DND-41 (cell line): ENCODE measurements around the gene TEX26.

ENCODE experiments used
- ATAC-seq: fragments of 200-7000 bp; cut with Tn5 transposase; 3 replicates; pipeline ENCODE4 v1.9.1; 2021; ENCODE audit warnings: low read depth; ENCODE audit not compliant: insufficient read depth
- DNase-seq: peaks from one replicate; pipeline ENCODE4 v3.0.0-alpha.2; 2020
- H2AFZ ChIP-seq: 2 replicates; pipeline ENCODE4 v1.6.0; 2012; ENCODE audit warnings: low read depth, low read length
- H3K27ac ChIP-seq: 2 replicates; pipeline ENCODE4 v1.5.1; 2012; ENCODE audit warnings: low read length, inconsistent platforms
- H3K27me3 ChIP-seq: fragments of 200-600 bp; sonication (generic); 2 replicates; pipeline ENCODE4 v1.6.0; 2012; ENCODE audit warnings: low read length, mild to moderate bottlenecking, inconsistent platforms; ENCODE audit not compliant: insufficient read depth, poor library complexity
- H3K36me3 ChIP-seq: 2 replicates; pipeline ENCODE4 v1.5.1; 2012; ENCODE audit warnings: low read length, inconsistent platforms; ENCODE audit not compliant: insufficient read depth
- H3K4me1 ChIP-seq: 2 replicates; pipeline ENCODE4 v1.5.1; 2012; ENCODE audit warnings: mild to moderate bottlenecking, low read length; ENCODE audit not compliant: insufficient read depth
- H3K4me2 ChIP-seq: 2 replicates; pipeline ENCODE4 v1.6.0; 2012; ENCODE audit warnings: mild to moderate bottlenecking, moderate library complexity, low read length, inconsistent platforms; ENCODE audit not compliant: insufficient read depth
- H3K4me3 ChIP-seq, 2 experiments: fragments of 200-600 bp in 1 of 2; shearing (Covaris generic) in 1 of 2; 2 replicates each; pipeline ENCODE4 v1.5.1; 2012 to 2016; ENCODE audit warnings: inconsistent platforms in 2 of 2, low read length in 2 of 2, mild to moderate bottlenecking in 2 of 2, low read depth in 1 of 2, moderate library complexity in 1 of 2
- H3K79me2 ChIP-seq: 2 replicates; pipeline ENCODE4 v1.6.0; 2012; ENCODE audit warnings: low read length, inconsistent platforms; ENCODE audit not compliant: insufficient read depth
- H3K9ac ChIP-seq: 2 replicates; pipeline ENCODE4 v1.6.0; 2012; ENCODE audit warnings: low read depth, mild to moderate bottlenecking, inconsistent platforms, low read length, moderate library complexity
- H3K9me3 ChIP-seq: 2 replicates; pipeline ENCODE4 v1.5.1; 2012; ENCODE audit warnings: low read length, moderate library complexity, mild to moderate bottlenecking, inconsistent platforms; ENCODE audit not compliant: insufficient read depth, severe bottlenecking
- H4K20me1 ChIP-seq: 2 replicates; pipeline ENCODE4 v1.6.0; 2012; ENCODE audit warnings: low read length; ENCODE audit not compliant: insufficient read depth
- EZH2 ChIP-seq: IDR thresholded peaks from 3 replicates; pipeline ENCODE4 v1.6.1; 2012; ENCODE audit warnings: borderline replicate concordance, low read depth, mild to moderate bottlenecking, moderate library complexity, low read length, inconsistent platforms; ENCODE audit not compliant: severe bottlenecking
- TF ChIP-seq, protein P1 (sequence below): IDR thresholded peaks from 2 replicates; pipeline ENCODE4 v1.5.1; 2012; ENCODE audit warnings: borderline replicate concordance, low read length, moderate library complexity, mild to moderate bottlenecking; ENCODE audit not compliant: poor library complexity, severe bottlenecking; ENCODE audit errors: extremely low read depth

Gene TEX26

DNA sequence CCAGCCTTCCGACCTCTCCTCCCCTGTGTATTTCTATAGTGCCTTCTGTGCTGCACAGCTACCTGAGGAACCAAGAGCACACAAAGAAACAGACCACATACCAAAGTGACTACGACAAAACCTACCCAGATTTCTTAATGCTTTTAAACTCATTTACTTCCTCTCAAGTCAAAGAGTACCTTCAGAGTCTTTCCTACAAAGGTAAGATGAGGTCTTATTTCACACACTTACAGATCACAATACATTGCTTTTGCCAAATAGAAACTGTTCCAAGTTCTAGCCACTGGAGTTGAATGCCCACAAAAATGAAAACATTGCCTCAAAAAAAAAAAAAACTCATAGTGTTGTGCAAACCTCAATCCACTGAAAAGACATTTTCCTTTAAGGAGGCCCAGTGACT, 36.4 kb downstream of the TEX26 start:
- TF ChIP-seq, protein P1, sequence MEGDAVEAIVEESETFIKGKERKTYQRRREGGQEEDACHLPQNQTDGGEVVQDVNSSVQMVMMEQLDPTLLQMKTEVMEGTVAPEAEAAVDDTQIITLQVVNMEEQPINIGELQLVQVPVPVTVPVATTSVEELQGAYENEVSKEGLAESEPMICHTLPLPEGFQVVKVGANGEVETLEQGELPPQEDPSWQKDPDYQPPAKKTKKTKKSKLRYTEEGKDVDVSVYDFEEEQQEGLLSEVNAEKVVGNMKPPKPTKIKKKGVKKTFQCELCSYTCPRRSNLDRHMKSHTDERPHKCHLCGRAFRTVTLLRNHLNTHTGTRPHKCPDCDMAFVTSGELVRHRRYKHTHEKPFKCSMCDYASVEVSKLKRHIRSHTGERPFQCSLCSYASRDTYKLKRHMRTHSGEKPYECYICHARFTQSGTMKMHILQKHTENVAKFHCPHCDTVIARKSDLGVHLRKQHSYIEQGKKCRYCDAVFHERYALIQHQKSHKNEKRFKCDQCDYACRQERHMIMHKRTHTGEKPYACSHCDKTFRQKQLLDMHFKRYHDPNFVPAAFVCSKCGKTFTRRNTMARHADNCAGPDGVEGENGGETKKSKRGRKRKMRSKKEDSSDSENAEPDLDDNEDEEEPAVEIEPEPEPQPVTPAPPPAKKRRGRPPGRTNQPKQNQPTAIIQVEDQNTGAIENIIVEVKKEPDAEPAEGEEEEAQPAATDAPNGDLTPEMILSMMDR = no peak
- TF ChIP-seq EZH2 = no peak
- Histone ChIP-seq H3K4me3 (no peak overlapping the region), H3K4me2 (no peak overlapping the region), H4K20me1 (no peaks in the 10 kb centered on the region), H3K79me2 (no peaks in the 10 kb centered on the region), H3K36me3 (no peaks in the 10 kb centered on the region), H3K27me3 (peaks cover 19% of the 10 kb centered on the region), H3K9me3 (no peaks in the 10 kb centered on the region), H3K27ac (no peak overlapping the region), H3K9ac (no peak overlapping the region), H3K4me1 (no peaks in the 10 kb centered on the region), H2AFZ (no peak overlapping the region)
- no peak for ATAC-seq
- no peak for DNase-seq

GRCh38 chr13:30971575-30971974, 39.1 kb downstream of the TEX26 start:
- H3K9me3 ChIP-seq = no peaks in the 10 kb centered on the region
- no peak overlapping the region for H3K27ac ChIP-seq
- ATAC-seq = no peak
- TF ChIP-seq, protein P1 = no peak
- no peak for TF ChIP-seq EZH2
- no peaks in the 10 kb centered on the region for H3K36me3 ChIP-seq
- H3K27me3 ChIP-seq = peaks cover 25% of the 10 kb centered on the region
- H3K9ac ChIP-seq = no peak overlapping the region
- H3K4me1 ChIP-seq = no peaks in the 10 kb centered on the region
- no peak overlapping the region for H2AFZ ChIP-seq
- H3K4me3 ChIP-seq = no peak overlapping the region
- H3K79me2 ChIP-seq = no peaks in the 10 kb centered on the region
- no peak overlapping the region for H3K4me2 ChIP-seq
- H4K20me1 ChIP-seq = no peaks in the 10 kb centered on the region
- no peak for DNase-seq

GRCh38 chr13:30972888-30973377, 40.5 kb downstream of the TEX26 start:
- no peaks in the 10 kb centered on the region for H4K20me1 ChIP-seq
- ATAC-seq = no peak
- no peak overlapping the region for H3K4me2 ChIP-seq

More at GRCh38 chr13:30972888-30973377, 40.5 kb downstream of the TEX26 start:
- no peak overlapping the region for H3K9ac ChIP-seq
- H3K4me3 ChIP-seq = no peak overlapping the region
- TF ChIP-seq, protein P1 = no peak
- no peak for TF ChIP-seq EZH2
- H3K27ac ChIP-seq = no peak overlapping the region
- H3K9me3 ChIP-seq = no peaks in the 10 kb centered on the region
- no peaks in the 10 kb centered on the region for H3K79me2 ChIP-seq
- peaks cover 17% of the 10 kb centered on the region for H3K27me3 ChIP-seq
- no peak overlapping the region for H2AFZ ChIP-seq
- H3K4me1 ChIP-seq = no peaks in the 10 kb centered on the region
- no peak for DNase-seq
- no peaks in the 10 kb centered on the region for H3K36me3 ChIP-seq
